Right lobe of liver (tissue), 4 donors: ENCODE measurements around the gene PDE9A.

Experiments used
- POLR2A ChIP-seq: fragments of 450-650 bp; IDR thresholded peaks from one replicate; pipeline ENCODE4 v1.6.1; 2017; ENCODE audit warnings: antibody characterized with exemption, mild to moderate bottlenecking
- TF ChIP-seq, protein P1 (sequence below), 4 donors: fragments of 200-600 bp in 3 of 4; fragments of 450-650 bp in 1 of 4; IDR thresholded peaks; one replicate each; pipeline versions ENCODE4 v1.5.1 to v1.8.0; 2016 to 2022; ENCODE audit warnings: antibody characterized with exemption in 4 of 4, mild to moderate bottlenecking in 2 of 4
- donor health status: DM: no; HTN: no; CAD: no.
- donor health status: DM: no; HTN: no; CAD: no.
- donor health status: DM: no; HTN: yes; CAD: no.

DNA sequence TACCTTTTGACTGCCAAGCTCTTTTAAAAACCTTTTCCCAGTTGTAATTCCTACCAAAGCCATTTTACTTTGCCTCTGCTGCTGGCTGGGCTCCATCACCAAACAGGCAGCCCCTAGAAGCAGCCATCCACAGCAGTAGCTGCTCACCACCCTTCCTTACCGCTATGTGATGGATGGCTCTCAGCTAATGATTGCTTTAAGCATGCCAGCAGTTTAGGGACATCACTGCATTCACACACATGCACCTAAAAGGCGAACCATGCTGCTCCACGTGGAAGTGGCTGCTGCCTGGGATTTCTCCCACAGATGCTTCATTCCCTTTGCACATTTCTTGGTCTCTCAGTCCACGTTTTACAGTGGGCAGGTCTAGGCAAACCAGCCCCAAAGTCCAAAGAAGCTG lies 46.3 kb upstream of the PDE9A start:
- TF ChIP-seq, protein P1, sequence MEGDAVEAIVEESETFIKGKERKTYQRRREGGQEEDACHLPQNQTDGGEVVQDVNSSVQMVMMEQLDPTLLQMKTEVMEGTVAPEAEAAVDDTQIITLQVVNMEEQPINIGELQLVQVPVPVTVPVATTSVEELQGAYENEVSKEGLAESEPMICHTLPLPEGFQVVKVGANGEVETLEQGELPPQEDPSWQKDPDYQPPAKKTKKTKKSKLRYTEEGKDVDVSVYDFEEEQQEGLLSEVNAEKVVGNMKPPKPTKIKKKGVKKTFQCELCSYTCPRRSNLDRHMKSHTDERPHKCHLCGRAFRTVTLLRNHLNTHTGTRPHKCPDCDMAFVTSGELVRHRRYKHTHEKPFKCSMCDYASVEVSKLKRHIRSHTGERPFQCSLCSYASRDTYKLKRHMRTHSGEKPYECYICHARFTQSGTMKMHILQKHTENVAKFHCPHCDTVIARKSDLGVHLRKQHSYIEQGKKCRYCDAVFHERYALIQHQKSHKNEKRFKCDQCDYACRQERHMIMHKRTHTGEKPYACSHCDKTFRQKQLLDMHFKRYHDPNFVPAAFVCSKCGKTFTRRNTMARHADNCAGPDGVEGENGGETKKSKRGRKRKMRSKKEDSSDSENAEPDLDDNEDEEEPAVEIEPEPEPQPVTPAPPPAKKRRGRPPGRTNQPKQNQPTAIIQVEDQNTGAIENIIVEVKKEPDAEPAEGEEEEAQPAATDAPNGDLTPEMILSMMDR (IDR thresholded peaks at IDR 0.05) = no peak
- no peak for TF ChIP-seq POLR2A
